KOPT-K1 (cell line): Measurements from ENCODE around the gene IL18RAP.

Experiments used
- H3K27ac ChIP-seq: fragments of 200-600 bp; sonication (generic); 2 replicates; pipeline ENCODE4 v1.5.1; 2016; ENCODE audit warnings: antibody characterized with exemption, mild to moderate bottlenecking, low read depth, low read length; ENCODE audit not compliant: poor library complexity, severe bottlenecking
- H3K36me3 ChIP-seq: fragments of 200-600 bp; sonication (generic); 2 replicates; pipeline ENCODE4 v1.5.1; 2017; ENCODE audit warnings: antibody characterized with exemption, mild to moderate bottlenecking, low read length, moderate library complexity; ENCODE audit not compliant: insufficient read depth
- H3K9me3 ChIP-seq: fragments of 200-600 bp; sonication (generic); 2 replicates; pipeline ENCODE4 v1.5.1; 2017; ENCODE audit warnings: antibody characterized with exemption, low read length, mild to moderate bottlenecking; ENCODE audit not compliant: insufficient read depth, poor library complexity, severe bottlenecking

Gene IL18RAP

DNA sequence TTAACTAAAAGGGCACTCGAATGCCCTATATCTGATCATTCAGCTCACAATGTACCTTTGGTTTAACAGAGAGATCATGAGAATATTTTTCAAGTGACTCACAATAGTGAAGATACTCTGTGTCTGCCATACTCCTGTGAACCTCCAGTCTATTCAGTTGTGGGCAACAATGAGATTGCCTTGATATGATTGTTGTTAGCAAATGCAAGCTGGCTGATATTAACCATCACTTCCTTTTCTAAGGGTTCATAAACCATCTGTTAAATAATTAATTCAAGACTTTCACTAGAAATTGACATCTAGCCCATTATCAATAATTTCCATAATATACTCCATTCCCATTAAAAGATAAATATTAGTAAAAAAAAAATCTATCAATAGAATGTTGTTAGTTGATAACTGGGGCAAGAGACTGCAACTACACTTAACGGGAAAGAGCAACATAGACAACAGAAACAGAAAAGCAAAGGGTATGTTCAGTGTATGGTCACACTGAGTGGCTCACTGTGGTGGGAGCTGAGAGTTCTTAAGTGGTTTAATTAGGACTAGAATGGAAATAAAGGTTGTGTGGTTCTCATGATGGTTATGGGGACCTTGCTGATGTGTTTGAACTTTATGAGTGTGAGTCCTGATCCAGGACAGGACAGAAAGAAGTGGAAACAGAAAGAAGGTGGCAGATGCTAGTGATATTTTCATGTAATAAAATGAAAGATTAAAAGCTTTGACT, 11.9 kb downstream of the IL18RAP start:
- Histone ChIP-seq H3K27ac (no peak overlapping the region), H3K9me3 (peaks cover 9% of the 10 kb centered on the region), H3K36me3 (no peaks in the 10 kb centered on the region)

GRCh38 chr2:102435741-102436140, 12.8 kb downstream of the IL18RAP start:
- no peaks in the 10 kb centered on the region for H3K36me3 ChIP-seq
- peaks cover 9% of the 10 kb centered on the region for H3K9me3 ChIP-seq
- H3K27ac ChIP-seq, result no peak overlapping the region

DNA sequence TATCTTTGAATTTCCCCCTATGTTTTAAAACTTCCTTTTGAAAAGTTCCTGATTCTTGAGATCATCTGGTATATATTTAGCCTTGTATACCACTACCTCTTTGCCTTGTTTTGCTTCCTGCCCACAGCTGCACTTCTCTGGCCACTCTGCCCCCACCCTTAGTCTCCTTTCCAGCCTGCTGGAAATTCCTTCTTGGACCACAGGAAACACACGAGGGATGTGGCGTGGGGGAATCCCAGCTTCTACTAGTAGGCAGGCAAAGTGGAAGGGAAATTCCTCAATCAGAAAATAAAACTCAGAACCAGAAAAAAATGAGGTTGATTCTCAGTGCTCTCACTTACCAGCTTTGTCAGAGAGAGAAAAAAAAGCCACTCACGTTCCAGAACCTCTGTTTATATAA, 13.4 kb downstream of the IL18RAP start:
- Histone ChIP-seq H3K36me3 (no peaks in the 10 kb centered on the region), H3K9me3 (peaks cover 6% of the 10 kb centered on the region), H3K27ac (no peak overlapping the region)

DNA sequence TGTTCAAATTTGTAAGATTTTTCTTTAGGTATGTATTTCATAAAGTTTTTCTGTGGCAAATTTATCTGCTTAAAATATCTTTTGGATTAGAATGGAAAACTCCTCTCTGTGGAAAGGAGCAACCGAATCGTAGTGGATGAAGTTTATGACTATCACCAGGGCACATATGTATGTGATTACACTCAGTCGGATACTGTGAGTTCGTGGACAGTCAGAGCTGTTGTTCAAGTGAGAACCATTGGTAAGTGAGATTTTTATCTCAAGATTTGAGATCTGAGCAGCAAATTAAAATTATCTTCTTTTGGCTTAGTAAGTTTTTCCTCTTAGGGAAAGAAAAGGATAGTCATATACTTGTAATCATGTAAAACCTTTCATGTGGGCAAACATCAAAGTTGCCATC, 14.2 kb downstream of the IL18RAP start:
- Histone ChIP-seq H3K36me3 (no peaks in the 10 kb centered on the region), H3K27ac (no peak overlapping the region)

DNA sequence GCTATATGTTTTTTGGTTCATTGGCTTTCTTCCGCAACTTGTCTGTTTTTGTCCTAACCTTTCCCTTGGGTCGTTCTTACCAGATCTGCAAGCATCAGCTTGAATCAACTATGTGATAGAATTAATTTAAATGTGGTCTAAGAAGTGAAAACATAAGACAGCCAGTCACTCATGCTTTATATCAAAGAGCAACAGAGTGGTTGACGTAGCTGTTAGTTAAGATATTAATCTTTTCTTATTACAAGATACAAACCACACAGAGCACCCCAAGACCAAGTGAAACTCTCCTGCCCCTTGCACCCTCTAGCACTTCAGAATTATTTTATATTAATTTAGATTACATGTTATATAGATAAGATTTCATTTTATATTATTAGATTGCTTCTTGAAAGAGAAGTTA, 15.2 kb downstream of the IL18RAP start:
- Histone ChIP-seq H3K27ac (no peak overlapping the region), H3K9me3 (no peaks in the 10 kb centered on the region)

More for the DNA sequence above, 14.2 kb downstream of the IL18RAP start:
- H3K9me3 ChIP-seq, result peaks cover 1% of the 10 kb centered on the region

GRCh38 chr2:102438578-102438977, 15.6 kb downstream of the IL18RAP start:
- no peaks in the 10 kb centered on the region for H3K36me3 ChIP-seq

More for the DNA sequence above, 15.2 kb downstream of the IL18RAP start:
- no peaks in the 10 kb centered on the region for H3K36me3 ChIP-seq

DNA sequence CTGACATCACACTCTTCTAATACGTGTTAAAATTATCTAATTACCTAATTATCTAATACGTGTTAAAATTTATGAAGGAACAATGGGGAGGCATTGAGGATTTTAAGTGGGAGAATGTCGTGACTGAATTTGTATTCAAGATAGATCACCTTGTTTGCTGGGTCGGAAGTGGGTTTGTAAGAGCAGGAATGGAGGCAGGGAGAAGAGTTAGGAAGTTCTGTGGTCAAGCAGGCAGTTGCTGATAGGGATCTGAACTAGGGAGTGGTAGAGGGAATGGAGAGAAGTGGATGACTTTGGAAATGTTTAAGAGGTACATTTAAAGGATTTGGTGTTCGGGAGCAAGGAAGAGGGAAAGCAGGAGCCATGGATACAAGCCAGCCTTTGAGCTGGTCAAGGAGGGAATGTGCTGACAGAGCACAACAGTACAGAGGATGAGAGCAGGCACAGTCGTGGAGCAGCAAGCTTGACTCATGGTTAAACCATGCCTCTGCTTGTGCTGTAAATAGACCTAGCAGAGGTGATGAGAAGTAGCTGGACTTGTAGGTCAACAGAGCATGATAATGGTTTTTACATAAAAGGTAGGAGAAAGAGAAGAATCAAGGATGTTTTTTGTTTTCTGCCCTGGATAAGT, 16.2 kb downstream of the IL18RAP start:
- Histone ChIP-seq H3K36me3 (no peaks in the 10 kb centered on the region), H3K9me3 (no peaks in the 10 kb centered on the region)

More at GRCh38 chr2:102438578-102438977, 15.6 kb downstream of the IL18RAP start:
- Histone ChIP-seq H3K27ac (no peak overlapping the region), H3K9me3 (no peaks in the 10 kb centered on the region)

DNA sequence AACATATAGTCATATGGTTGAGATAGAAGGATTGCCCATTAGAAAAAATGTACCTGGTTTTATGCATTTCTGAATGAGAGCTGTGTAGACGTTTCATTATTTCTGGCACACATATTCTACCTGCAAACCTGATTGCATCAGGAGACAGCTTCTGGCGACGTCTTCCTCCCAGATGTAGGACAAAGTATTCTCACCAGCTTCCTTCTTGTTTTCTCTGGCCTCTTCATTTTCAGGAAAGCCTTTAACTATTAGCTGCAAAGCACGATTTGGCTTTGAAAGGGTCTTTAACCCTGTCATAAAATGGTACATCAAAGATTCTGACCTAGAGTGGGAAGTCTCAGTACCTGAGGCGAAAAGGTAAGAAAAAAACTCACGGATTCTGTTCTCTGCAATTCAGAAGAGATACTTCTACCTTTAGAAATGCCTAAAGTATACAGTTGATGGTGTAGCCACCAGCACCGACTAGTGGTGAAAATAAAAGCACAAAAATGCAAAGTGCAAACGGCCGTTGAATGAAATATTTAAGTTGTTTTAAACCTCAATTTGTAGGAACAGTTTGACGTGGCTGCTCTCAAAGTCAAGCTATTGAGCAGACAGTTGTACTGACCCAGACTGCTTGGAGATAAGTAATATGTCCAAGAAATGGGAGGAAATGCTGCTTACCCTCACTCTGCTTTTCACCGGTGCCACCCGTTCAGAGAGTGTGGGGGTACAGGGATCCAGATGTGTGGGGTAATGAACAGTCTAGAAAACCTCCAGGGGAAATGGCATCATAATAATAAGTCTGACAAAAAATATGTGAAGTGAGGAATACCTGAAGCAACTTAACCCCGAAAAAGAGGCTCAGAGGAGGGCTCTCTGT, 20.2 kb downstream of the IL18RAP start:
- Histone ChIP-seq H3K36me3 (no peaks in the 10 kb centered on the region), H3K27ac (no peak overlapping the region), H3K9me3 (no peaks in the 10 kb centered on the region)

More for the DNA sequence above, 16.2 kb downstream of the IL18RAP start:
- H3K27ac ChIP-seq, result no peak overlapping the region

DNA sequence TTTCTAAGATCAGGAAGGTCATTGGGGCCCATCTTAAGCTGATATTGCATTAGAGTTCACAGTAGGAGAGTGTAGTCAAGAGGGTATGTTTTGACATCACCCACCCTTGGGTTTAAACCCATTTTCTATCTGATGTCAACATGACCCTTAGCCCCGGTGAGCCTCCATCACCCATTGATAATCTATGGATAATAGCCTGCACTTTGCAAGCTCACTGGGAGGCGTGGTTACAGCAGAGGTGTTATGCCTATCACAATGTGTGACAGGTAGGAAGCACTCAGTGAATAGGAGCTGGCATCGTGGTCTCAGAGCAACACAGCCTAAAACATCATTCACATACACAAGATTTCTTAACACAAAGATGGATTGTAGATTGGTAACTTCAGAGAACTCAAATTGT, 21.3 kb downstream of the IL18RAP start:
- no peaks in the 10 kb centered on the region for H3K9me3 ChIP-seq
- H3K36me3 ChIP-seq, result no peaks in the 10 kb centered on the region
- H3K27ac ChIP-seq, result no peak overlapping the region

- no peak overlapping the region for H3K27ac ChIP-seq
- no peaks in the 10 kb centered on the region for H3K9me3 ChIP-seq
- H3K36me3 ChIP-seq, result no peaks in the 10 kb centered on the region
These were observed 24.0 kb downstream of the IL18RAP start for GRCh38 chr2:102446936-102447335.

DNA sequence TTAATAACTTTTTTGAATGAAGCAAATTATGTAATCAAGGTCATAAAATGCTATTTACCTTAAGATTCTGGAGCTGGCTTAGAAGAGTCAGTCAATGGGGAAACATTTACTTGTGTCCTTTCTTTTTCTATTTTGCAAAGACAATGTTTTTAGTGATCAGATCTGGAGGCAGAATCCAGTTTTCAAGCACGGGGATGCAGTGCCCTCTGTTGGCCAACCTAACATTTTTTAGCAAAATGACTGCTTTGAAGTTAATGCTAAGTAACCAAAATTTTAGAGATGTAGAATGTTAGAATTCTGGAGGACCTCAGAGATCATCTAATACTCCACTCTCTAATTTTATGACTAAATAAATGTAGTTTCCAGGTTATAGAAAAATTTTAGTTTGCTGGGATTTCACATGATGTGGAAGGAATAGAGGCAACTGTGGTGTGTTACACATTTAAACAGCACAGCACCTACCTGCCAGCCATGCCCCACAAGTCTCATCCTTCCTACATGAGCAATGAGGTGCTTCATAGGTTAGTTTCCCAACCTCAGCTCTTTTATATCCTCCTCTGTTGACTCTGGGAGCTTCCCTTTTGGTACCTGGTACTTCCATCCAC, 26.5 kb downstream of the IL18RAP start:
- Histone ChIP-seq H3K9me3 (no peaks in the 10 kb centered on the region), H3K27ac (no peak overlapping the region), H3K36me3 (no peaks in the 10 kb centered on the region)

- H3K9me3 ChIP-seq, result no peaks in the 10 kb centered on the region
- H3K27ac ChIP-seq, result no peak overlapping the region
- no peaks in the 10 kb centered on the region for H3K36me3 ChIP-seq
These were observed 29.0 kb downstream of the IL18RAP start for GRCh38 chr2:102451968-102452367.

GRCh38 chr2:102453501-102453900, 30.5 kb downstream of the IL18RAP start:
- Histone ChIP-seq H3K36me3 (no peaks in the 10 kb centered on the region), H3K9me3 (no peaks in the 10 kb centered on the region), H3K27ac (no peak overlapping the region)

- Histone ChIP-seq H3K36me3 (no peaks in the 10 kb centered on the region), H3K27ac (no peak overlapping the region), H3K9me3 (no peaks in the 10 kb centered on the region)
These were observed 32.2 kb downstream of the IL18RAP start for GRCh38 chr2:102455061-102455670.
